ENCODE data around the gene LRFN2. TPM values are rescaled to one million over a fixed set of nuclear protein-coding genes. Genes with fewer than 3 reads are reported as not detected.

Gene LRFN2
- total RNA-seq, 3 donors from 2014 or later, result 0.14 to 0.29 (median 0.16) TPM

DNA sequence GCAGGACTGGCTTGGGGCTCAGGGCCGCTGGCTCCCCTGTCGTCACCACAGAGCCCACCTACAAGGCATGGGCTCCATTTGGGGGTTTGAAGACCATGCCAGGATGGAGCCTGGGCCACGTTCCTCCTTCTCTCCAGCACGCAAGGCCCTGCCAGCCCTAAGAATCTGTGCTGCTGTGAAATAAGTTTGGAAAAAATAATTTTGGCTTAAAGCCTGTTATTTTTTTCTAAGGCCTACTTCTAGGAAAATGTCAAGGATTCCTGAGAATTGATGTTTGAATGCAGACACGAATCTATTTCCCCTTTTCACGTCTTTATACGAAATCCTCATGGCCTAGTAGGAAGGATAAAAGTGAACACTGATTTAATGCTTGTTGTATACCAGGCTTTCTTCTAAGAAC is 107.5 kb downstream of the LRFN2 start:
- no peaks in the 10 kb centered on the region for H3K4me1 ChIP-seq (ENCODE audit: low read depth)
- no peaks in the 10 kb centered on the region for H3K9me3 ChIP-seq
- ATAC-seq (no peak), DNase-seq (no peak)
- intact Hi-C loops (cut with DNase I, micrococcal nuclease), result no loop called here
- no peaks in the 10 kb centered on the region for H3K36me3 ChIP-seq (ENCODE audit: low read depth)
- H3K4me3 ChIP-seq, result no peak overlapping the region
- TF ChIP-seq, protein P1, sequence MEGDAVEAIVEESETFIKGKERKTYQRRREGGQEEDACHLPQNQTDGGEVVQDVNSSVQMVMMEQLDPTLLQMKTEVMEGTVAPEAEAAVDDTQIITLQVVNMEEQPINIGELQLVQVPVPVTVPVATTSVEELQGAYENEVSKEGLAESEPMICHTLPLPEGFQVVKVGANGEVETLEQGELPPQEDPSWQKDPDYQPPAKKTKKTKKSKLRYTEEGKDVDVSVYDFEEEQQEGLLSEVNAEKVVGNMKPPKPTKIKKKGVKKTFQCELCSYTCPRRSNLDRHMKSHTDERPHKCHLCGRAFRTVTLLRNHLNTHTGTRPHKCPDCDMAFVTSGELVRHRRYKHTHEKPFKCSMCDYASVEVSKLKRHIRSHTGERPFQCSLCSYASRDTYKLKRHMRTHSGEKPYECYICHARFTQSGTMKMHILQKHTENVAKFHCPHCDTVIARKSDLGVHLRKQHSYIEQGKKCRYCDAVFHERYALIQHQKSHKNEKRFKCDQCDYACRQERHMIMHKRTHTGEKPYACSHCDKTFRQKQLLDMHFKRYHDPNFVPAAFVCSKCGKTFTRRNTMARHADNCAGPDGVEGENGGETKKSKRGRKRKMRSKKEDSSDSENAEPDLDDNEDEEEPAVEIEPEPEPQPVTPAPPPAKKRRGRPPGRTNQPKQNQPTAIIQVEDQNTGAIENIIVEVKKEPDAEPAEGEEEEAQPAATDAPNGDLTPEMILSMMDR (IDR thresholded peaks at IDR 0.05), result no peak

DNA sequence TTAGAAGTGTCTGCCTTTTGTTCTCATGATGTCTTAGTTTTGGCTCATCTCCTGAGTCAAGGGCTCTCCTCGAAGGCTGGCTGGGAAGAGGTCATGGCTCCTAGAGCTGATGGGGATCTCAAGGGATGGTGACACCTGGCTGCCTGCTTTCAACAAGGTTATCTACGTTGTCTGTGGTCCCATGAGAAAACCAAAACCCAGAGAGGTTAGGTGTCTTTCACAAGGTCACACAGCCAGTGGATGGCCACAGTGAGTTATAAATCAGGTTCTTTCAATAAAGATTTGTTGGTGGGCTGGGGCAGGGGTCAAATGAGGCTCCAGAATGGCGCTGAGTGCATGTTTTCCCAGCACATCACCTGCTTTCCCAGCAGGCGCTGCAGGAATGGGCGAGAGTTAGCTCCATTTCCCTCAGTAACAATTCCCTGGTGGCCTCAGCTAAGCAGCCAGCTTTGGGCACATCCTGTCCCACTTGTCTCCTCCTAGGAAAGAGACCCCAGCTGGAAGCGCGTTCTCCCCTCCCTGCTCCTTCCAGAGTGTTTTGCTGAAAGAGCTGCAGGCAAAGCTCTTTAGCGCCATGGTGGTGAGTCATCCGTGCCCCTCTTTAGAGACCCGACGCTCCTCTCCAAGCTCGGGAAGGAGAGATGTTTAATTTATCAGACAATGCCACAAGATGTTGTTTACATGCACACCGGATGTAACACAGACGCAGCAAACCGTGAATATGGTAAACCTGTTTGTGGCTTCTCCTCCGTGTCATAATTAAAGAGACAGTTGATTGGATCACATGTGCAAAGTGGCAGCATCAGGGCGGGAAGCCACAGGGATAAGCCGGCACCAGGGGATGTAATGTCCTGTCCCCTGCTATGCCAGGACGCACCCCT is 109.7 kb downstream of the LRFN2 start:
- no peaks in the 10 kb centered on the region for H3K4me1 ChIP-seq (ENCODE audit: low read depth)
- peak; percentile 22 for ATAC-seq
- TF ChIP-seq, protein P1 (IDR thresholded peaks at IDR 0.05), result no peak
- intact Hi-C loops (cut with DNase I, micrococcal nuclease), result no loop called here
- H3K4me3 ChIP-seq, result no peak overlapping the region
- peak in 1 of 3 donors; percentile 2 for DNase-seq
- H3K36me3 ChIP-seq (ENCODE audit: low read depth), result no peaks in the 10 kb centered on the region
- no peaks in the 10 kb centered on the region for H3K9me3 ChIP-seq

DNA sequence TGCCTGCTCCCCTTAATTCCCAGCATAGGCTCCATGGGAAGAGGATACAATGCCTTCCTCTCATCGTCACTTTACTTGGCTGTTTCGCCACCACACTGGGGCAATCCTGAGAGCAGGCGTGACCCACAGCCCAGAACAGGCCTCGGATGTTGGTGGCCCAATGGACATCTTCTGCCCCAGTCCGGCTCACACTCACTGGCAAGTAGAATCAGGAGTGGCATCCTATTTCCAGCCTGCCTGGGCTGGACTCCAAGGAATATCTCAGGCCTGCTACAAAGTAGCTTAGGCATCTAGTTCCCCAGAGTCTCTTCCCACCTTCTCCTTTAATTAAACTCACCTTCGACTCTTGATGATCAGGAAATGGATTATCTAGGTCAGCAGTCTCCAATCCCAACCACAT is 110.5 kb downstream of the LRFN2 start:
- no peak overlapping the region for H3K4me3 ChIP-seq
- DNase-seq, result no peak
- intact Hi-C loops (cut with DNase I, micrococcal nuclease), result no loop called here
- TF ChIP-seq, protein P1 (IDR thresholded peaks at IDR 0.05), result no peak
- H3K4me1 ChIP-seq (ENCODE audit: low read depth), result no peaks in the 10 kb centered on the region
- no peaks in the 10 kb centered on the region for H3K9me3 ChIP-seq
- no peaks in the 10 kb centered on the region for H3K36me3 ChIP-seq (ENCODE audit: low read depth)
- no peak for ATAC-seq

DNA sequence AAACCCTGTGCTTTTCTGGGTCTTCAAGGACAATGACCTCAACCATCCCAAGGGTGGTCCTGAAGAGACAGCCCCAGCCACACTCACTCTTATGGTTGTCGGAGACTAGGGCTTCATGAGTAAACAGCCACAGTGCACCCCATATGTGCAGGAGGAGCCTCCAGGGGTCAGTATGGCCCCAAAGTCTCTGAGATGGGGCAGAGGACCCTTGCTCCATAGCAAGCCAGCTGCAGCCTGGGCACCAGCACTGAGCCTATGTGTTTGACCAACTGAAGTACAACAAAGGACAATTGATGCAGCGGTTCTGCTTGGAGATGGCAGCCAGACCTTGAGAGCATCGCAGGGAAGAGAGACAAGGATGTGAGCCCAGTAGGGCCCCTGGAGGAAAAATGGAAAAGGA is 112.2 kb downstream of the LRFN2 start:
- intact Hi-C loops (cut with DNase I, micrococcal nuclease), result no loop called here

GRCh38 chr6:40473026-40473425 is 114.1 kb downstream of the LRFN2 start:
- H3K4me3 ChIP-seq, result no peak overlapping the region
- intact Hi-C loops (cut with DNase I, micrococcal nuclease), result no loop called here
- no peaks in the 10 kb centered on the region for H3K36me3 ChIP-seq (ENCODE audit: low read depth)
- ATAC-seq, result no peak
- TF ChIP-seq, protein P1 (IDR thresholded peaks at IDR 0.05), result no peak
- DNase-seq, result no peak
- no peaks in the 10 kb centered on the region for H3K4me1 ChIP-seq (ENCODE audit: low read depth)
- no peaks in the 10 kb centered on the region for H3K9me3 ChIP-seq

More for the DNA sequence above, 112.2 kb downstream of the LRFN2 start:
- DNase-seq, result no peak
- H3K9me3 ChIP-seq, result no peaks in the 10 kb centered on the region
- no peaks in the 10 kb centered on the region for H3K4me1 ChIP-seq (ENCODE audit: low read depth)
- H3K4me3 ChIP-seq, result no peak overlapping the region
- no peak for ATAC-seq
- no peaks in the 10 kb centered on the region for H3K36me3 ChIP-seq (ENCODE audit: low read depth)
- TF ChIP-seq, protein P1 (IDR thresholded peaks at IDR 0.05), result no peak
